Fibroblast of skin of left quadriceps (primary cell): ENCODE results near the gene RUNX2.

Source experiments
- DNase-seq, 2 experiments: peaks; one replicate each; pipeline ENCODE4 v3.0.0-alpha.2; 2013; ENCODE audit warnings: low read depth in 2 of 2

RUNX2 gene

GRCh38 chr6:45675634-45676033 lies 347.5 kb downstream of the RUNX2 start:
- DNase-seq = no peak

- no peak for DNase-seq
These were observed 348.2 kb downstream of the RUNX2 start for GRCh38 chr6:45676380-45676779.

DNA sequence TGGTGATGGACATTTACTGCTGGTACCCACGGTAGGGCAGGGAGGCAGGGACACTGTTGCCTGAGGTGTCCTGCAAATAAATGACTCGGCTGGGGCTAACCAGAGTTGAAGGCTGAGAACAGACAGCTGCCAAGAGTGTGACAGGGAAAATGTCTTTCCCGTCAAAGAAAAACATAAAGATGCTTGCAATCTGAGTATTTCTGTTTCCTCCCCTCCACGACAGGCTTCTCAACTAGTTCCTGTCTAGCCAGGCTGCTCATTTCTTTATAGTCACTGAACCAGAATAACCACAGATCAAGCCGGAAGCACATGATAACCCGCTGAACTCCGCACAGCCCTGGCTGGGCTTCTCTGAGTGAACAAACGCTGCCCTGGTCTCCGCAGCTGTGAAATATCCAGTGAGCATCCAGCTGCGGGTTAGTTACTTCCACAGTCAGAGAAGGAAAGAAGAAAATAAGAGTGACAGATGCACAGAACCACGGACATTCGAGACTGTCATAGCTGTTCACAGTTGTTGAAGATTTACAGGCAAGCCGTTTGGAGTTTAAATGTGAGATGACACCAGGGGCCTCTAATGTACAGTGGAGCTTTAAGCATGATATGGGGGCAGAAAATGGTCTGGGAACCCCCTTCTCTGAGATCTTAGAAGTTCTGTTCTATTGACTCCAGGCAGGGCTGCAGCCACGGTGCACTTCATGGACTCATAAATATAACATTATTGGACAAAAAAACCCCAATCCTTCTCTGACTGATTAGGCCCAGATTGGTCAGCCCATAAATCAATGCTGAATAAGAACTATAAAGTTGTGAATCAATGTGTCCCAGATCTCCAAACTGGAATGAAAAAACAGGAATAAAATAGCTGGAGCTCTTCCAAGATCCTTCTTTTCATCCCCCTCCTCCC lies 349.5 kb downstream of the RUNX2 start:
- peak; percentile 67 to 71 for DNase-seq

- DNase-seq = no peak
These were observed 350.1 kb downstream of the RUNX2 start for GRCh38 chr6:45678285-45678607.

GRCh38 chr6:45679163-45679562 lies 351.0 kb downstream of the RUNX2 start:
- DNase-seq = no peak

- DNase-seq = no peak
These were observed 351.5 kb downstream of the RUNX2 start for GRCh38 chr6:45679631-45680030.

DNA sequence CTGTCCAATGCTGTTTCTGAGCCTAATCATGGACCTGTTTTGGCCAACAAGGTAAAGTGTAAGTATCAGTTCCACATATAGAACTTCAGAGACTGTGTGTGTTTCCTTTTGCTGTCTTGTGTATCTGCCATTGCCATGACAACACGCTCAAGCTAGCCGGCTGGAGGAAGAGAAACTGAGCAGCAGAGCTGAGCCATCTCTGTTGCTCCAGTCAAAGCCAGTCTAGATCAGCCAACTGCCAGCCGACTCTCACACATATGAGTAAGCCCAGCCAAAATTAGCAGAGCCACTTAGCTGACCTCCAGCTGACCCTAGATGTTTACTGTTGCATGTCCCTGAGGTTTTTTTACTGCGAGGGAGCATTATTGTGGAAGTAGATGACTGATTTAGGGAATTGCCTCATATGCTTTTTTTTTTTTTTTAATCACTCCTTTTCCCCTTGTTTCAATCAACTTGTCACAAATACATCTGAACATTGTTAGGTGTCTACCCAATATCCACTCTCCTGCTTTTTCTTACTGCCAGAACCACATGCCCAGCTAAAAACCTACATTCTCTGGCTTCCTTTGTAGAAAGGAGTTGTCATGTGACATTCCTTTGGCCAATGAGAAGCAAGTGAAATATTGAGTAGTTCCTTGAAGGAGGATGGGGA lies 353.9 kb downstream of the RUNX2 start:
- DNase-seq = no peak

DNA sequence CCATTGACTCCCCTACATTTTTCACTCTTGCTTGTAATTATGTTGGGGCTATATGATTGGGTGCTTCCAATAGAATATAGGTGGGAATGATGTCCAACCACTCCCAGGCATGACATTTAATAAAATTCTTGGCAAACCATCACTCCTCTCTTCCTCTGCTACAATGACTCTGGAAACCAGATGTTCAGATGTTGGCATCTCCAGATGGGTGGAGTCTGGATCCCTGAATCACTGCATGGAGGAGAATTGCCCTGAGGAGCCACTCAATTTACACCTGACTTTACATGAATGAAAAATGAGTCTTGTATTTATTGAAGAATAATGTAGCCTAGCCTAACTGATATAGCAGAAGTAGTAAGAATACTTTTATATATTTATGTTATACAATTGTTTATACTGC lies 356.3 kb downstream of the RUNX2 start:
- DNase-seq = no peak

- no peak for DNase-seq
These were observed 356.9 kb downstream of the RUNX2 start for GRCh38 chr6:45685076-45685475.

DNA sequence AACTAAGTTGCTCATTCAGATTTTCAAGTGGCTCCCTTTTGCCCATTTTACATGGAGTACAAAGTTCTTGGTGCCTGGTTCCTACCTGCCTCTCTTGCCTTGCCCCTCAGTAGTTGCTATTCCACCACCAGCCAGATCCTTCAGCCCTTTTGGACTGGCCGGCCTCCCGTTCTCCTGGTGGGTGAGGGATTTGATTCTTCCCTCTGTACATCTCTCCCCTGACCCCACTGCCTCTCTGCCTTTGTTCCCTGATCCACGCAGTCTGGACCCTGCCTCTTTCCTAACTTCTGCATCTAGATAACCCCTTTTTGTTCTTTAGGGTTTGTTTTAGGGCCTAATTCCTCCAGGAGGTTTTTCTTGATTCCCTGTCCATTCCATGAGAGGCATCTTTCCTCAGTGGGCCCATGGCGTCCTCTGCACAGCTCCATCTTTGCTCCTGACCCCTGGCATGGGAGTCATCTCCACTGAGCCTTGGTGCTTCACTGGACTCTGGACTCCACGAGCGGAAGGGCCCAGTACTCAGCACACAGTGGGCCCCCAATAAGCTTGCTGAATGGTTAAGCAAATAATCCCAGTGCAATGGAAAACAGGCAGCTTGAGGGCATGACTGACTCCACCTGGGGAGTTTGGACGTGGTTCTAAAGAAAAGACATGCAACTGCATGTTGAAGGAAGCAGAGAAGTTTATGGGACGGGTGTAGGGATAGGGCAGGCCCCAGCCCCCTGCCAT lies 358.9 kb downstream of the RUNX2 start:
- DNase-seq = no peak

DNA sequence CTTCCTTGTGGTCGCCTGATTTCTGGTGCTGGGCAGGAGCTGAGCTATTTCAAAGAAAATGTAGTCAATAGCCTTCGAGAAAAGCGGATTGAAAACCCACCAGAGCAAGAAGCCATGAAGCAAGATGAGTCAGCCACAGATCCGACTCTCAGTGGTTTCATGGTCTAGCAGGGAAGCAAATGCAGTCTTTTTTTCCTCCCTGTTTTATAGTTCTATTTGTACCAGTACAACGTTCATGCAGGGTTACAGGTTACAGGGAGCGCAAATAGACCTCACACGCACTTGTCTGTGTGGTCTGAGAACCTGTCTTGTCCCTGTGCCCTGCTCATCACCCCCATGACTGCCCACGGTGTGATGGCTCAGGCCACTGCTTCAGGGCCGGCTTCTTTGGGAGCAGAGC lies 359.4 kb downstream of the RUNX2 start:
- DNase-seq = no peak

- no peak for DNase-seq
These were observed 360.1 kb downstream of the RUNX2 start for GRCh38 chr6:45688180-45688579.

- no peak for DNase-seq
These were observed 361.9 kb downstream of the RUNX2 start for GRCh38 chr6:45689926-45690615.

DNA sequence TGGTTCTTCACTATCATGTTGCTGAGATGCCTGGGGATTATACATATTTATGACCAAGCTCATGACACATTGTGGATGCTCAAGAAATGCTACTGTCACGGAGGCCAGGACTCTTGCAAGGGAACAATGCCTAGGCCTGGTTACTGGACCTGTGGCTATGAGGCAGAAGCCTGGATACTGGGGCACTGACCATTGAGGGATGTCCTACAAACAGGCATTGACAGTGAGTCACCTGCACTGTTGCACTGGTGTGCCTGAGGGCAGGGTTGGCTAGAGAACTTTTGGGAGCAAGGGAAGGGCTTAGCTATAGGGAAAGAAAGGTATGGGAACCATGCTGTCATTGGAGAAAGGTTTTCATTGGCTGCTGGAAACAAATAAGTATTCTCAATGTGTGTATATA lies 362.7 kb downstream of the RUNX2 start:
- DNase-seq = no peak

GRCh38 chr6:45691426-45691825 lies 363.3 kb downstream of the RUNX2 start:
- DNase-seq = no peak

GRCh38 chr6:45692021-45692420 lies 363.9 kb downstream of the RUNX2 start:
- DNase-seq = no peak

GRCh38 chr6:45696738-45697137 lies 368.6 kb downstream of the RUNX2 start:
- no peak for DNase-seq

DNA sequence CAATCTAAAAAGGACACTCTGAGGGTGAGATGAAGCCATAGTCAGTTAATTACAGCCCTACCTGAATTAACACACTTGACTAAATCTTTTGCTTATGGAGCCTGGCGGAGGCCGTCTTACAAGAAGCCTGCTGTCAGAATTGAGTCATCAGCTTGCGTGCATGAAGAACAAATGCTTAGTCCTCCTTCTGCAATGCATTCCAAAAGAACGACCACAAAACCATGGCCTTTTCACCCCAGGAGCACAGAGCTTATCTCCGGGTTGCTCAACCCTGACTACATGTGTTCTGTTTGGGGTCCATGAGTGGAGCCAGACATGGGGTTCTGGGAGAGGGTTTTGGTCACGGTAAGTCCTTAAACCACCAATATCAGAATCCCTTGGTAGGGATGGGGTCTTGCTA lies 369.5 kb downstream of the RUNX2 start:
- peak; percentile 92 to 94 for DNase-seq

- DNase-seq = peak; percentile 59 to 62
These were observed 369.9 kb downstream of the RUNX2 start for GRCh38 chr6:45698046-45698445.

- no peak for DNase-seq
These were observed 371.5 kb downstream of the RUNX2 start for GRCh38 chr6:45699663-45700062.

DNA sequence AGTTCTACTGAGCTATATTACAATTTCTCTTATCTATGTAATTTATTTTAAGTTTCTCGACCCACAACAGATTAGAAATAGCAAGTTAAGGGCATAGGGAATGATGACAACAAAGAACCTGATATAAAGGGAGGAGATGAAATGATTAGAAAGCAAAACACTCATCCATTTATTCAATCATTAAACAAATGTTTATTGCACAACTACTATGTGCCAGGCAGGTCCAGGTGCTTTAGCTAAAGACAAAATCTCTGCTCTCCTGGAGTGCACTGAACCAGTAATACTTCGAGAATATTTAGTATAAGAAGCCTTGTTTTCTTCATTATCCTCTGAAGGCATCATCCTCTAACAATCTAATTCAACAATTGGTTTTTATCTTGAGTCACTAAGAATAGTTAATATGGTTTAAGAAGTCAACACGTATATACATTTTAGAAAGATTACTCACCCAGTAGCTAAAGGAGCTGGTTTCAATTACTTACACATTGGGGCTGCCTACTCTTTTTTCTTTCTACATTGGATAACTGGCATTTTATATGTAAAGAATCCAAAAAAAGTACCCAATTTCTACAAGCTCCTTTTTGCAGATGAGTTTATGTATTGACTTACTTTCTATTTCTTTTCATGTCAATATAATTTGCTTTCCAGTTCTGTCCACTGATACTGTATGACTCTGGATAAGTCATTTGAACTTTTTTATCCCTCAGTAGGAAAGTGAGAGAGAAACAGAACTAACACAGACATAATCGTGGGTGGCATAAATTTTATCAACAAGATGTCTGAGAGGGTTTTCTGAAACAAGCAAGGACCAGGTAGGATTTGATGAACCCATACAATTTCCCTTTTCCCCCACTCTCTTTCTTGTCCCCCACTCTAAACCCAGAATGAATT lies 375.0 kb downstream of the RUNX2 start:
- DNase-seq = peak; percentile 75 to 81
